Stimulated activated CD8-positive, alpha-beta memory T cell treated with anti-CD3 and anti-CD28 coated beads, Interleukin-7, amount 100 ng/mL, for 1 hour (primary cell): ENCODE measurements around the gene SLC37A3.
A peak's percentile ranks its signal among the peaks of the same experiment; 100 is the strongest.

Source experiments
- DNase-seq, 2 donors: peaks; one replicate each; pipeline ENCODE4 v3.0.0-alpha.2; 2020; ENCODE audit warnings: low read depth in 2 of 2

Gene SLC37A3

GRCh38 chr7:140402178-140402835 is 4.0 kb upstream of the SLC37A3 start:
- DNase-seq = no peak

- DNase-seq = no peak
Observed at GRCh38 chr7:140400381-140400780, 2.1 kb upstream of the SLC37A3 start.

GRCh38 chr7:140398821-140399220 is 491 bp upstream of the SLC37A3 start:
- DNase-seq = no peak

- DNase-seq = no peak
Observed at GRCh38 chr7:140393756-140394306, 4.5 kb downstream of the SLC37A3 start.

GRCh38 chr7:140391634-140392033 is 6.7 kb downstream of the SLC37A3 start:
- no peak for DNase-seq

- no peak for DNase-seq
Observed at GRCh38 chr7:140390466-140391190, 7.7 kb downstream of the SLC37A3 start.

GRCh38 chr7:140390034-140390433 is 8.3 kb downstream of the SLC37A3 start:
- DNase-seq = no peak

- DNase-seq = no peak
Observed at GRCh38 chr7:140389445-140389844, 8.9 kb downstream of the SLC37A3 start.

GRCh38 chr7:140384894-140385545 is 13.3 kb downstream of the SLC37A3 start:
- no peak for DNase-seq

GRCh38 chr7:140383954-140384713 is 14.2 kb downstream of the SLC37A3 start:
- DNase-seq = no peak

- DNase-seq = no peak
Observed at GRCh38 chr7:140375892-140376730, 22.2 kb downstream of the SLC37A3 start.

GRCh38 chr7:140375323-140375722 is 23.0 kb downstream of the SLC37A3 start:
- DNase-seq = no peak

- no peak for DNase-seq
Observed at GRCh38 chr7:140369294-140369693, 29.0 kb downstream of the SLC37A3 start.

- DNase-seq = no peak
Observed at GRCh38 chr7:140367528-140367927, 30.8 kb downstream of the SLC37A3 start.

GRCh38 chr7:140364819-140365218 is 33.5 kb downstream of the SLC37A3 start:
- DNase-seq = no peak

GRCh38 chr7:140360697-140361229 is 37.6 kb downstream of the SLC37A3 start:
- DNase-seq = no peak

GRCh38 chr7:140358412-140359051 is 39.8 kb downstream of the SLC37A3 start:
- DNase-seq = peak in 1 of 2 donors; percentile 6

GRCh38 chr7:140358024-140358411 is 40.3 kb downstream of the SLC37A3 start:
- DNase-seq = no peak

GRCh38 chr7:140350056-140350455 is 48.3 kb downstream of the SLC37A3 start:
- DNase-seq = no peak

GRCh38 chr7:140349144-140349771 is 49.1 kb downstream of the SLC37A3 start:
- DNase-seq = no peak
